Hepatocyte (in vitro differentiated cells): ENCODE measurements around the gene CRYBG2. TPM values are rescaled to one million over a fixed set of nuclear protein-coding genes. Genes with fewer than 3 reads are reported as not detected.

Experiments used
- DNase-seq: peaks from one replicate; pipeline ENCODE4 v3.0.0-alpha.2; 2016; ENCODE audit warnings: low spot score
- H2AFZ ChIP-seq: fragments of 200-600 bp; sonication (generic); 2 replicates; pipeline ENCODE4 v1.6.0; 2016; ENCODE audit warnings: antibody characterized with exemption, mild to moderate bottlenecking
- H3K27ac ChIP-seq: fragments of 200-600 bp; sonication (generic); 2 replicates; pipeline ENCODE4 v1.5.1; 2016; ENCODE audit warnings: mild to moderate bottlenecking
- H3K27me3 ChIP-seq: fragments of 200-600 bp; sonication (generic); 2 replicates; pipeline ENCODE4 v1.6.1; 2016
- H3K36me3 ChIP-seq: fragments of 200-600 bp; sonication (generic); replicated peaks from 2 replicates; pipeline ENCODE4 v1.5.1; 2016; ENCODE audit warnings: low read depth; ENCODE audit not compliant: insufficient read depth
- H3K4me1 ChIP-seq: fragments of 200-600 bp; sonication (generic); 2 replicates; pipeline ENCODE4 v1.5.1; 2016; ENCODE audit warnings: mild to moderate bottlenecking, moderate library complexity; ENCODE audit not compliant: insufficient read depth
- H3K4me2 ChIP-seq: fragments of 200-600 bp; sonication (generic); 2 replicates; pipeline ENCODE4 v1.6.0; 2016
- H3K4me3 ChIP-seq: fragments of 200-600 bp; sonication (generic); 2 replicates; pipeline ENCODE4 v1.5.1; 2016; ENCODE audit warnings: mild to moderate bottlenecking
- H3K79me2 ChIP-seq: fragments of 200-600 bp; sonication (generic); 2 replicates; pipeline ENCODE4 v1.6.0; 2017; ENCODE audit warnings: mild to moderate bottlenecking
- H3K9me2 ChIP-seq: fragments of 200-600 bp; sonication (generic); replicated peaks from 2 replicates; pipeline ENCODE4 v1.6.0; 2017; ENCODE audit warnings: mild to moderate bottlenecking; ENCODE audit not compliant: insufficient read depth
- H3K9me3 ChIP-seq: fragments of 200-600 bp; sonication (generic); 2 replicates; pipeline ENCODE4 v1.5.1; 2016; ENCODE audit warnings: low read depth, mild to moderate bottlenecking
- H4K20me1 ChIP-seq: fragments of 200-600 bp; sonication (generic); 2 replicates; pipeline ENCODE4 v1.6.0; 2016; ENCODE audit warnings: mild to moderate bottlenecking; ENCODE audit not compliant: insufficient read depth, poor library complexity, severe bottlenecking
- EZH2 ChIP-seq: fragments of 200-600 bp; sonication (generic); IDR thresholded peaks from 2 replicates; pipeline ENCODE4 v1.6.1; 2016; ENCODE audit warnings: antibody characterized with exemption, mild to moderate bottlenecking, borderline replicate concordance
- EZH2phosphoT487 ChIP-seq: fragments of 200-600 bp; sonication (generic); IDR thresholded peaks from one replicate; pipeline ENCODE4 v1.6.1; 2018; ENCODE audit warnings: antibody characterized with exemption, mild to moderate bottlenecking, low read depth, moderate library complexity; ENCODE audit not compliant: unreplicated experiment, severe bottlenecking
- WGBS: methylation state at CpG from one replicate; pipeline ENCODE4 v1.1.6; 2016; ENCODE audit warnings: low lambda C conversion rate; ENCODE audit errors: missing lambda C conversion rate; 5-methylcytosine and 5-hydroxymethylcytosine counted together
- polyA plus RNA-seq: library from polyadenylated mRNA; unstranded; fragments of >200 nt; fragmentation: Nextera tagmentation; extraction: Ambion mirVana; gene quantifications from 2 replicates; pipeline ENCODE4 v1.2.1, GENCODE V29; 2016
- total RNA-seq: library from RNA; depleted of rRNA; stranded (reverse); fragments of >200 nt; gene quantifications from 2 replicates; pipeline ENCODE4 v1.2.3, GENCODE V29; 2014
- TF ChIP-seq, protein P1 (sequence below): fragments of 200-600 bp; sonication (generic); IDR thresholded peaks from 2 replicates; pipeline ENCODE4 v1.5.1; 2016; ENCODE audit warnings: antibody characterized with exemption, mild to moderate bottlenecking; ENCODE audit not compliant: poor library complexity

The CRYBG2 gene
- total and polyA plus RNA-seq, 2 experiments from 2014 or later = 15.6 to 20.1 TPM

DNA sequence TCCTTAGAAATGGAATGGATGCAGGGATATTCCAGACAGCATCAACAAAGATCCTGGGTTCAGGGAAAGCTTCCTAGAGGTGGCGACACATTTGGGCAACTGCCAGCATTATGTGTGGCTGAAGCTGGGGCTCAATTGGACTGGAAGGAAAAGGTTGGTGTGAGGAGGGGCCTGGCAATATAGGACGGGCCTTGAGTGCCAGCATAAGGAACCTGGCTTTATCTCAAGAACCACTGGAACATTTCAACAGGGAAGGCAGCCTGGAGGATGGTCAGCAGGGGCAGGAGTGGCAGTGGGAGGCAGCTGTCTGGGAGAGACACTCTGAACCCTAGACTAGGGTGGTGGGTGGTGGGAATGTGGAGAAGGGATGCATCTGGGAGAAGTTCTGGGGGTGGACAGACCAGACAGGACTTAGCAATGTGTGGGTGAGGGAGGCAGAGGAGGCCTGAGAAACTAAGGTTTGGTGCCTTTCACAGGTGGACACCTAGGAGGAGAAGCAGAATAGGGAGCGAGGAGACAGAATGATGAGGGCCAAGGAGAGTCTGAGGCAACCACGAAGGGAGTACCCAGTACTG, 70.6 kb downstream of the CRYBG2 start:
- Histone ChIP-seq H3K27ac (no peak overlapping the region), H3K9me3 (no peaks in the 10 kb centered on the region), H2AFZ (no peak overlapping the region), H3K4me3 (no peak overlapping the region), H3K9me2 (no peaks in the 10 kb centered on the region), H3K79me2 (peaks cover 19% of the 10 kb centered on the region), H3K4me2 (no peak overlapping the region), H3K36me3 (no peaks in the 10 kb centered on the region), H3K27me3 (no peaks in the 10 kb centered on the region), H3K4me1 (peaks cover 35% of the 10 kb centered on the region), H4K20me1 (no peaks in the 10 kb centered on the region)
- no peak for TF ChIP-seq EZH2
- TF ChIP-seq, protein P1, sequence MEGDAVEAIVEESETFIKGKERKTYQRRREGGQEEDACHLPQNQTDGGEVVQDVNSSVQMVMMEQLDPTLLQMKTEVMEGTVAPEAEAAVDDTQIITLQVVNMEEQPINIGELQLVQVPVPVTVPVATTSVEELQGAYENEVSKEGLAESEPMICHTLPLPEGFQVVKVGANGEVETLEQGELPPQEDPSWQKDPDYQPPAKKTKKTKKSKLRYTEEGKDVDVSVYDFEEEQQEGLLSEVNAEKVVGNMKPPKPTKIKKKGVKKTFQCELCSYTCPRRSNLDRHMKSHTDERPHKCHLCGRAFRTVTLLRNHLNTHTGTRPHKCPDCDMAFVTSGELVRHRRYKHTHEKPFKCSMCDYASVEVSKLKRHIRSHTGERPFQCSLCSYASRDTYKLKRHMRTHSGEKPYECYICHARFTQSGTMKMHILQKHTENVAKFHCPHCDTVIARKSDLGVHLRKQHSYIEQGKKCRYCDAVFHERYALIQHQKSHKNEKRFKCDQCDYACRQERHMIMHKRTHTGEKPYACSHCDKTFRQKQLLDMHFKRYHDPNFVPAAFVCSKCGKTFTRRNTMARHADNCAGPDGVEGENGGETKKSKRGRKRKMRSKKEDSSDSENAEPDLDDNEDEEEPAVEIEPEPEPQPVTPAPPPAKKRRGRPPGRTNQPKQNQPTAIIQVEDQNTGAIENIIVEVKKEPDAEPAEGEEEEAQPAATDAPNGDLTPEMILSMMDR = no peak
- no peak for TF ChIP-seq EZH2phosphoT487
- 90% methylated on average over 4 of the region's 4 CpGs for whole genome bisulfite sequencing
- DNase-seq = no peak

DNA sequence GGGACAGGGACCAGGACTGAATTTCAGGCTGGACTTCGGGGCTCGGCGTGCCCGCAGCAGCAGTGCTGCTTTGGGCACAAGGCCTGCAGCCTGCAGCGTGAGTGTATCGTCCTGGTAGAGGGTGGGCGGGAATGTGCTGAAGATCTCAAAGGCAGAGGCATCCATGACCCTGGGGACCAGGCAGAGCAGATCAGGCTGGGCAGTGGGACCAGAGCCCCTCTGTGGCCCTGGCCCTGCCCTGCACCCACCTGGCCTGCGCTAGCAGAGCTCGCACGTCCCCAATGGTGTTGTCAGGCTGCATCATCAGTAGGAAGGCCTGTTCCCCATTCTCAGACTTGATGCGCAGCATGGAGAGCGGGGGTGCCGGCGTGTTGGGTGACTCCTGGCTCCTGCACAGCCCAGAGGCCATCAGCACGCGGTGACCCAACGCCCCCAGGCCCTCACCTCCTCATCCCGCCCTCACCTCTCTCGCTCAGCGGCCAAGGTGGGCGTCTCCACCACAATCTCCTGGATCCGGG, 71.5 kb downstream of the CRYBG2 start:
- WGBS = 87% methylated on average over 15 of the region's 22 CpGs
- Histone ChIP-seq H3K4me3 (no peak overlapping the region), H3K9me3 (no peaks in the 10 kb centered on the region), H3K36me3 (no peaks in the 10 kb centered on the region), H3K79me2 (peaks cover 19% of the 10 kb centered on the region), H3K27ac (peak overlapping the region; percentile 94), H4K20me1 (no peaks in the 10 kb centered on the region), H3K27me3 (no peaks in the 10 kb centered on the region), H3K9me2 (no peaks in the 10 kb centered on the region), H3K4me2 (peak overlapping the region; percentile 93), H2AFZ (no peak overlapping the region), H3K4me1 (peaks cover 44% of the 10 kb centered on the region)
- TF ChIP-seq EZH2 = no peak
- TF ChIP-seq, protein P1 = no peak
- TF ChIP-seq EZH2phosphoT487 = no peak
- no peak for DNase-seq

DNA sequence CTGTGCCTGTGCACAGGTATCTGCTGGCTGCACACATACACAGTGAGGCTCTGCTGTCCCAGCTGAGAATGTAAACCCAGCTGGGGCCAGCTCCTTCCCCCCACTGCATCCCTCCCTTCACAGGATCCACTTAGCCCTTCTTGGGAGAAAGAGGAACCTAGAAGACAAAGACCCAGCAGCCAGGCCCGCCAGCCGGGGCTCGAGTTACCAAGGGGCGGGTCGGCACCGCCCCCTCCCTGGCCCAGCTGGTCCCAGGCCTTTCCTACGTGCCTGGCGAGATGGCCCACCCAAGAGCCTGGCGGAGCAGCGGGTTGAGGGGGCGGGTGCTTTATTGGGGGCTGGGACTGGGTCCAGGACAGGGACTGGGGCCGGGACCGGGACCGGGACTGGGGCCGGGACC, 72.0 kb downstream of the CRYBG2 start:
- no peaks in the 10 kb centered on the region for H3K9me3 ChIP-seq
- H3K4me2 ChIP-seq = peak overlapping the region; percentile 93
- H3K36me3 ChIP-seq = no peaks in the 10 kb centered on the region
- TF ChIP-seq, protein P1 = no peak
- TF ChIP-seq EZH2phosphoT487 (no peak), EZH2 (no peak)
- H3K27ac ChIP-seq = peak overlapping the region; percentile 94
- H3K79me2 ChIP-seq = peaks cover 19% of the 10 kb centered on the region
- H4K20me1 ChIP-seq = no peaks in the 10 kb centered on the region
- WGBS = 35% methylated on average over 8 of the region's 15 CpGs
- H3K9me2 ChIP-seq = no peaks in the 10 kb centered on the region
- peak; percentile 63 for DNase-seq
- H3K4me3 ChIP-seq = no peak overlapping the region
- no peak overlapping the region for H2AFZ ChIP-seq
- H3K27me3 ChIP-seq = no peaks in the 10 kb centered on the region
- H3K4me1 ChIP-seq = peaks cover 48% of the 10 kb centered on the region
